C4-2B (cell line): ENCODE data around the gene ZBTB20.

Source experiments
- H3K27ac ChIP-seq: fragments of 450-650 bp; 2 replicates; pipeline ENCODE4 v1.5.1; 2017
- CTCF ChIP-seq: fragments of 450-650 bp; conservative IDR thresholded peaks from 2 replicates; pipeline ENCODE4 v1.5.1; 2017; ENCODE audit warnings: mild to moderate bottlenecking
- ZFX ChIP-seq: fragments of 450-650 bp; IDR thresholded peaks from 2 replicates; pipeline ENCODE4 v1.6.1; 2017

Gene ZBTB20

GRCh38 chr3:114376516-114377185 lies 770.4 kb downstream of the ZBTB20 start:
- no peak overlapping the region for H3K27ac ChIP-seq
- TF ChIP-seq ZFX (no peak), CTCF (no peak)

- no peak overlapping the region for H3K27ac ChIP-seq
- TF ChIP-seq CTCF = no peak
- TF ChIP-seq ZFX = no peak
Measured at GRCh38 chr3:114375608-114376421, 771.3 kb downstream of the ZBTB20 start.

GRCh38 chr3:114374433-114374990 lies 772.6 kb downstream of the ZBTB20 start:
- H3K27ac ChIP-seq = no peak overlapping the region
- TF ChIP-seq ZFX = no peak
- TF ChIP-seq CTCF = no peak

GRCh38 chr3:114370537-114371174 lies 776.4 kb downstream of the ZBTB20 start:
- H3K27ac ChIP-seq = no peak overlapping the region
- TF ChIP-seq CTCF = peak; percentile 21
- no peak for TF ChIP-seq ZFX

GRCh38 chr3:114365909-114366308 lies 781.2 kb downstream of the ZBTB20 start:
- TF ChIP-seq ZFX (no peak), CTCF (no peak)
- no peak overlapping the region for H3K27ac ChIP-seq

- no peak overlapping the region for H3K27ac ChIP-seq
- TF ChIP-seq ZFX (no peak), CTCF (no peak)
Measured at GRCh38 chr3:114364806-114365654, 782.1 kb downstream of the ZBTB20 start.
